Right lung (tissue), 5 donors: ENCODE data around the gene ALK. TPM values are rescaled to one million over a fixed set of nuclear protein-coding genes. Genes with fewer than 3 reads are reported as not detected.

Experiments used
- DNase-seq, 2 donors: peaks; one replicate each; pipeline ENCODE4 v3.0.0-alpha.2; 2013
- polyA plus RNA-seq, 5 donors: library from polyadenylated mRNA; unstranded; fragments of 120-200 nt; gene quantifications; one replicate each; pipeline versions ENCODE4 v1.2.1 to v1.2.3, GENCODE V29; 2013; ENCODE audit warnings: inconsistent platforms in 1 of 5, low replicate concordance in 1 of 5; ENCODE audit not compliant: insufficient read length in 5 of 5, insufficient read depth in 1 of 5

Gene ALK
- polyA plus RNA-seq, 5 donors, result 0.03 to 0.27 (median 0.05) TPM

DNA sequence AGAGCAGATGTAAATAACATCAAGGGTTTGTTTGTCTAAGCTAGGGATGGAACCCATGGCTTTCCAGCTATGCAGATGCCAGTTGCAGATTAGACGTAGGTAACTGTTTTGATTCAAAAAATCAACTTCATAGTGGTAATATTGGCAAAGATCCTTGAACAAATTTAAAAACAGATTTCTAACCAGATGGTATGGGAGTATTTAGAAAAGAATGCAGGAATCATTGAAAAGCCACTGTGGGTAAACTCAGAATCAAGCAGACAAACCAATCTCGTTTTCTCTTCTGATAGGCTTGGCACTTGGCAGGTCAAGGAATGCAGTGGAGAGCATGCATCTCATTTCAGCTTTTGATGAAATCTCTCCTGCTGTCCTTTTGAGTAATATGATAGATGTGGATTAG, 428.7 kb downstream of the ALK start:
- no peak for DNase-seq

DNA sequence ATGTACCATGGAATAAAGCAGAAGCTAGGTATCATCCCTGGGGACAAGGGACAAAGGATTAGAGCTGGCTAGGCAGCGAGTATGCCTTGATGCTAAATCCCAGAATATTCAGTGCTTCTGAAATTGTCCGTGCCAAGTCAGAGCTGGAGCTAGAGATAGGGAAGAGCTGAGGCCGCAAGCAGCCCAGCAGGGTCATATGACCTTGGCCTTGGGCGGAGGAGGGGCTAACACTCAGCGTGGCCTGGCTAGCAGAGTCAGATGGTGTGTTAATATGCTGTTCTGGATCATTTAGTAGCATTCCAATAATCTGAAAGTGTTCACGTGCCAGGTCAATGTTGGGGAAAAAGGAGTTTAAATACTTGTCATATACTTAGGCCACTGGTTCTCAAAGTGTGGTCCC, 431.3 kb downstream of the ALK start:
- no peak for DNase-seq

DNA sequence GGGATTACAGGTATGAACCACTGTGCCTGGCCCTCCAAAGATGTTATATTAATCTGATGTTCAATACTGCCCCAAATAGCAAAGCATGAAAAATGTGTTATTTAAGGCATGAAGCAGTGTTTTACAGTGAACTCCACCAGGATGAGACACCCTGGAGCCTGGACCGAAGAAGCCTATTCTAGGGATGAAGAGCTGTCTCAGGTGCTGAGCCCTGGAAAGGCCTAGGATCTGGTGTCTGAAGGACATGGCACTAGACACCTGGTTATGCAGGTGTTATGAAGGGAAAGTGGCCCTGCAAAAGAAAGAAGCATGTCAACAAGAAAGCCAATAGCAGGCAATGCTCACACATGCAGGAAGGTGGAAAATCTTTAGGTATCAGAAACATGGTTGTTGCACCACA, 431.8 kb downstream of the ALK start:
- no peak for DNase-seq

DNA sequence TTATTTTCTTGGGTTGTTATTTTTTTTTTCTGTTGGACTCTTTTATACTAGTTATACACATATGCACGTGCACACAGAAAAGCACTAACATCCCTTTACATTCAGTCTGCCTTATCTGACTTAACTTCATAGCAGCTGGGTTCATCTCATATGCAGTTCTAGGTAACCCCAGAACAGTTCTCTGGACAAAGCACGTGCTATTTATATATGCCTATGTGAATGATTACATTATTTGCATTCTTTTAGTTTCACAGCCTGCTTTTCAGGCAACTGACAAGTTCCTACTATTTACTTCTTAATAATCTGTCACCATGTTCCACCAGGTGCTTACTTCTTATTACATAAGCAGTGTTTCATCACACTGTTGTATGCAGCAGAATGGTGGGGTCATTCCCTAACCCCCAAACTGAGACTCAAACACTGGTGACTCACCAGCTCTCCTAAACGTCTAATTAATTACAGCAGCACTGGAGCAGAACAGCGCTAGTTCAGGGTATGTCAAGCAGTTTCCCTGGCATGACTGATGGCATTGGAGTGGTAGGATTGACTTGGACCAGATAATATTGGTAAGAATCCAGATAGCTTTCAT, 433.3 kb downstream of the ALK start:
- DNase-seq, result no peak

DNA sequence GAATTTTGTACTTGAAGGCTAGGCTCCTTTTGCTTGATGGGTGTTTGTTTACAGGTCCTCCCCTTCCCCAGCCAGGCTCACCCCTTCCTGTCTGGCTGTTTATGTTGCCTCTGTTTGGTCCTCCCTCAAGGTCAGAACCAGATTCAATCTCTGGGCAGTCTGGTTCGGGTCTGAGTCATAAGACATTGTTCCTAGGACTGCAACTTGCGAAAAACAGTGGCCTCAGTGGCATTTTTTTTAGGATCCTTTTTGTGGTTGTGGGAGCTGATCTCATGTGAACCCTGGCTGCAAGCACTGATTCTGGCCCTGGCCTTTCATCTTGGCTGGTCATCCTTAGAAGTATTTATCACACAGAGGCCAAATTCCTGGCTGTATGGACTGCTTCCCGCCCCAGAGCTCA, 435.8 kb downstream of the ALK start:
- no peak for DNase-seq

DNA sequence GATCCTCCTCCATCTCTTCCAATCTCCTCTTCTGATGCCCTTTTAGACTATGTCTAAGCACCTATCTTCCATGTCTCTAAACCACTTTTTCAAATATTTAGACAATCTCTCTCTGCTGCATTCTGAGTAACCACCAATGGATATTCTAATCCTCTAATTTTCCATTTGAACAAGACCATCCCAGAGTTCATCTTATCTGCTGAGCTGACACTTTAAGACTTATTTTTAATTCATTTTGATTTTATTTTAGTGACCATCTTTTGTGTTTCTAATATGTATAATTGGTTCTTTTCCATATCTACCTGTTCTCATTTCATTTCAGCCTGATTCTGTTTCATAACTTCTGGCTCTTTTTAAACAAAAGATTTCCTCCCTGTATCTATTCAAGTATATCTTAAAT, 436.3 kb downstream of the ALK start:
- DNase-seq, result no peak

DNA sequence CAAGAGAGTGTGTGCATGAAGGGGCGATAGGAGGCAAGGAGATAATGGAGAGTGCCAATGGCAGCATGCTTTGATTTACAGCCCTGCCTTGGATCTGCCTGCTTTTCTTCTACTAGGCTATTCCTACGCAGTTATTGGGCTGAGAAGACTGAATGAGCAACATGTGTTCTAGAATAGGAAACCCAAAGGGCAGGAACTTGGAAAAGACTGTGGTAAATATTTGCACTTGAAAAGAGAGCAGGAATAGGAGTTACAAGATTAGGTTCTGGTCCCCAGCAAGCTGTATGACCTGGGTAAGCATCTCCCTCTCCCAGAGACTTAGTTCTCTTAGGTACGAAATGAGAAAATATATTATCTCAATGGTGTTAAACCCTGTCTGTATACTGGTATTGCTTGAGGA, 438.5 kb downstream of the ALK start:
- DNase-seq, result no peak

DNA sequence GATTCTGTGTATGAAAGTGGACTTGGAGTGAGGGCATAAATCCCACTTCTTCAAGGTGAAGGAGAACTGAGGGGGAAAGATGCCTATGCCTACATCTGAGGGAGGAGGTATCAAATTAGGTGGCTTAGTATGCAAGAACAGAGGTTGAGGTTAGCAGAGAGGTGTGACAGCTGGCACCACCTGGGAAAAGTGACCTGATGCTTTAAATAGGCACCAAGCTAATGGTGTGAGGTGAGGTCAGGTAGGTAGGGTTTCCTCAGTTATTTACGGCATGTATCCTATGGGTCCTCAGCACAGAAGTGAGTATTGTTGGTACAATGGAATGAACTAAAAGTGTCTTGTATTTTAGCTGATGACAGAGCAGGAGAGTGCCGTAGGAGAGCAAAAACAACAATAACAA, 439.0 kb downstream of the ALK start:
- DNase-seq, result no peak

DNA sequence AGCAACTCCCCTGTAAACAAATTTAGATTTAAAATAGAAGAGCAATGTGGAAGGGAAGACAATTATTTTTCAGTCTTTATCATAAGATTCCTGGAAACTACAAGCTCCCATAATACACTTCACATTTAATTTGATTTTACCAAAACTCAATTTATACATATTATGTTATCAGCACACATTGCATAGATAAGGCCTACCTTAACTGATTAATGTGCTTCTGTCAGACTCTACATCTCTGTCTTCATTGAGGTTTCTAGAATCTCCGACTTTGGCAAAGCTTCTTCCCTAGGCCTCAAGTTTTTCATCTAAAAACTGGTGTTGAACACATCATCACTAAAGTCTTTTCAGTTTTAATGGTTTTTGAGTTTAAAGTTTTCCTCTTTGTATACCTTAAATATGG, 440.1 kb downstream of the ALK start:
- no peak for DNase-seq

DNA sequence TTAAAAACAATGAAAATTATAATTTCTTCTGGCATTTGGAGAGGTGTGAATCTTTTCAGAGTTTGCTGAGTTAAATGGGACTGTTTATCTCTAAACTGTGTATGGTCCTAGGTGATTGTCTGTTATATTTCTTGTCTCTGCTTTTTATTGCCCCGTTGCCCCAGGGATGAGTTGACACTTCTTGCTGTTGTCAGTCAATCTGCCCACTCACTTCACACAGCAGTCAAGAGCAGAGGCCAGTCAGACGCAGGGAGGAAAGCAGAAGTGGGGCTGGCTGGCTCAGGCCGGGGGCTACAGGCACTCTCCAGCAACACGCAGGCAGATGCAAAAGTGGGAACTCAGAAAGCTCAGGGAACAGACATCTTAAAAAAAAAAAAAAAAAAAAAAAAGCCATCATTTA, 441.0 kb downstream of the ALK start:
- peak in 1 of 2 donors; percentile 1 for DNase-seq

DNA sequence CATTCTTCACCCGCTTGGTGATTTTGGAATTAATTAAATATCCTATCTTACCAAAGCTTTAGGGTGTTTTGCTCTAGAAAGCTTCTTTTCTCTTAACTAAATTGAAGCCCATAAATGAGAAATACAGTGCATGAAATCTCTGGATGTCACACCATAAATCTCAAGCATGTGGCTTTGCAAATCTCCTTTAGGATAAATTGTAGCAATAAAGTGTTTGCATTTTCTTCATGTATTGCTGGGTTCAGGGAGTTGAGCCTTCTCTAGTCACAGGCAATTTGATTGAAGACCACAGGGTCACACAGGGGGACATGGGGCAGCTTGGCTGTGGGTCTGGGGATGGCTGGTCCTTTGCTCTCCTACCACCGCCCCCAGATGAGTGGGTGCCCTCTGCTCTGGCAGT, 442.0 kb downstream of the ALK start:
- DNase-seq, result no peak

DNA sequence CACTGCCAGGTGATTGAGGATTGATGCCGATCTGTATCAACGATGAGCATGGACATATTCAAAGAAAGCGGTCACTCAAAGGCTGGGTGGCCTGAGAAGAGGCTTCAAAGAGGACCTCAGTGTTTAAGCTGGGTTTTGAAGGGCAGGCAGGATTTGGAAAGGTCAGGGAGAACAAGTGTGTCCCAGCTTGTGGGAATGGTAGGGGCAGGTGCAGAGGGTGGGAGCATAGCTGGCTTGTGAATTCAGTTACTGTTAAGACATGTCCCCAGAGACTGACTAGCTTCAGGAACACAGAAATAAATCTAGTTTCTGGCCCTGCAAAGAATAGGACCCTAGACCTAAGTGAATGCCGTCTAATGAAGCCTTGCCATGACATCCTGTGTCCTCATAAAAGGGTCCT, 442.7 kb downstream of the ALK start:
- no peak for DNase-seq

DNA sequence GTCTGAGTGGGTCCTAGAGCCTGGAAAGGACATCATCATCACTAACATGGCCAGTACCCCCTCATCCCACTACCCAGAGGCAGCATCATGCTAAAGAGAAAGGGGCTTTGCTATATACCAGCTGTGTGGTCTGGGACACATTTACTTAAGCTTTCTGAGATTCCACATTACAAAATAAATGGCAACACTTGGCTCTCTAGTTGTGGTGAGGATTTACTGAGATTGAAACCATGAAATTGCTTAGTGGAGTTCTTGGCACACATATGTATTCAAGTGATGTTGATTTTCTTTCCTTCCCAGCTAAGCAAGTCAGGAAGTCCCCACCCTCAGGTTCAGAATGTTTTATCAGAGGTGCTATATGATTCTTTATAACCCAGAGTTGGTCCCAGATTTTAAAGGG, 444.2 kb downstream of the ALK start:
- DNase-seq, result no peak

DNA sequence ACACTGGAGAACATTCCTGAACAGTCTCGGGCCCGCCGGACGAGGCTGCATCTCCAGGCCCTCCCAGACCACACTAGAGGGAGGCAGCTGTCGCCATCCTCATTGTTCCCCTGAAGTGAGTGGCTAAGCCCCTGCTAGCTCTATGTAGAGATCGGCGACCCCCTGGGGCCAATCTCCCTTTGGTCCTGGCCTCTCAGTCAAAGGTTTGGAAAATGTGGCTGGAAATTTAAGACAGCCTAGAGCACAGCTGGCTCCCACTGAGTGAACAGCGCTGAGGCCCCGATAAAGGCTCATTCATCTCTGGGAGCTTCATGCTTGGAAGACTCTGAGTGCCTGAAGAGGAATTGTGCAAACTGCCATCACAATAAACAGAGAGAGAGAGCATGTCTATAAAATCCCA, 445.9 kb downstream of the ALK start:
- DNase-seq, result no peak

DNA sequence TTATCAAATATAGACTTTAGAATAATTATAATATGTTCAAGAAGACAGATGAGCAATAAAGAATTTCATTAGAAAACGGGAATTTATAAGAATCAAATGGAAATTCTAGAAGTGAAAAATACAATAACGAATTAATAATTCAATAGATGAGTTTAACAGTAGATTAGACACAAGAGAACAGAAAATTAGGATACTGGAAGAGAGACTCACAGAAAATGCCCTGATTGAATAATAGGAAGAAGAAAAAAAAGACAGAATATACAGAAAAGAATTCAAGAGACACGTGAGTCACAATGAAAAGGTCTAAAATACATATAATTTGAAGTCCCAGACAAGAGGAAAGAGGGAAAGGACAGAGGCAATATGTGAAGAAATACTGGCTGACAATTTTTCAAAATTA, 451.4 kb downstream of the ALK start:
- DNase-seq, result no peak

DNA sequence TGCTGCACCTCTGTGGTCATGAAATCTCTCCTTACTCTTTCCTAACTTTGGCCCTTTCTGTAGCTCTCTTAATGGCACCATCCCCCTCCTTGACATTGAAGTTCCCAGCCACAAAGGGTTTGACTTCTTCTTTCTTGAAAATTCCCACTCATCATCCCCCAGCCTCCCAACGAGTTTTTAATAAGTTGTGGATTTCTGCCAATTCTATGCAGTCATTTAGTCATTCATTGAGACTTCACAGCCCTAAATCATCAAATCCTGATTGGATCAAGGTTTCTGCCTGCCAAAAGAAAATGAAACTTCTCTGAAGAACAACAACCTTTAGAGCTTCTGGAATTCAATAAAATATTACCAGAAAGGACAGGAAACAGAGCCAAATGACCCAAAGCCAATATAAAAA, 451.9 kb downstream of the ALK start:
- no peak for DNase-seq

DNA sequence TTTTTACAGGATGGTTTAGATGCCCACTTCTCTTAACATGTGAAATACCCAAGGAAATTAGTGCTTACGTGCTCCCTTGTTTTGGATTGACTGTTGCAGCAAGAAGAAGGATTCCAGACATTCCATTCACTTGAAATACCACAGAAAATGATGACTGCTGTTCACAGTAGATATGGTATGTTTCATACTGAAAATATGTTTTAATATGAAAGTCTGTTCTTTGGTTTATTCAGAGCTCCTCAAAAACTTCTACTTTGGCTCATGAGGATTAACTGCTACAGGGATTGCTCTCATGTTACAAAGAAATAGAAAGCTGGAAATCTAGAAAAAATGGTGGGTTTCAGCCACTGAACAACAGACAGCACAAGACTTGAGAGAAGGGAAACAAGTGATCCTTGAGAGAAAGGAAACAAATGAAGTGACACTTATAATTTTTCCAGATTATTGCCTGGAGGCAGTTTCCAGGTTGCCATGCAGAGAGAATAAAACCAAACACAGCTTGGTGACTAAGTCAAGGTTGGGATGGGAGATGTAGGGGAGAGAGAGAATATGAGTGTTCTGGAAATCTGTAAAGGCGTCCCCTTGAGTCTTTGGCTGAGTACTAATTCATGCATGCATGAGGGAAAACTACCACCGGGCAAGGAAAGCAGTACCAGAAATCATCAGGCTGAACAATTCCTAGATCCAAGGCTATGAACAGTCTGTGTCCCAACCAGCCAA, 458.0 kb downstream of the ALK start:
- no peak for DNase-seq

DNA sequence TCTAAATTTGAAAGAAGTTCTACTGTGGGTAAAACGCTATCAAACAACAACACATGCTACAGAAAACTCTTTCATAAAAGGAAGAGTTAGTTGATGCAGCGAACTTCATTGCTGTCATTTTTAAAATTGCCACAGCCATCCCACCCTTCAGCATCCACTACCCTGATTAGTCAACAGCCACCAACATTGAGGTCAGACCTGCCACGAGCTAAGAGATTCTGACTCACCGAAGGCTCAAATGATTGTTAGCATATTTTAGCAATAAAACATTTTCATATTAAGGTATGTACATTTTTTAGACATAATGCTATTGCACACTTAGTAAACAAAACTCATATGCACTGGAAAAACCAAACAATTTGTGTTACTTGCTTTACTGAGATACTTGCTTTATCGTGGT, 459.1 kb downstream of the ALK start:
- no peak for DNase-seq

DNA sequence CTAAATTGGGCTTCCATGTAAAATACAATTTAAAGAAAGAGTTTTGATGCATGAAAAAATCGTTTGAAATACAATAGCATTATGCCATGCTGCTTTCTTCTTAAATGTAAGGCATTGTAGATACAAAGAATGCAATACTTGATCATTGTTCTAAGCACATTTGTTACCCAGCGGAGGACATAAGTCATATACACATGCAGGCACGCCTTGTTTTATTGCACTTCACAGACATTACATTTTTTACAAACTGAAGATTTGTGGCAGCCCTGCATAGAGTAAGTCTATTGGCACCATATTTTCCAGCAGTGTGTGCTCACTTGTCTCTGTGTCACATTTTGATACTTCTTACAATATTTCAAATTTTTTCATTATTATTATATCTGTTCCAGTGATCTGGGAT, 461.2 kb downstream of the ALK start:
- DNase-seq, result no peak

DNA sequence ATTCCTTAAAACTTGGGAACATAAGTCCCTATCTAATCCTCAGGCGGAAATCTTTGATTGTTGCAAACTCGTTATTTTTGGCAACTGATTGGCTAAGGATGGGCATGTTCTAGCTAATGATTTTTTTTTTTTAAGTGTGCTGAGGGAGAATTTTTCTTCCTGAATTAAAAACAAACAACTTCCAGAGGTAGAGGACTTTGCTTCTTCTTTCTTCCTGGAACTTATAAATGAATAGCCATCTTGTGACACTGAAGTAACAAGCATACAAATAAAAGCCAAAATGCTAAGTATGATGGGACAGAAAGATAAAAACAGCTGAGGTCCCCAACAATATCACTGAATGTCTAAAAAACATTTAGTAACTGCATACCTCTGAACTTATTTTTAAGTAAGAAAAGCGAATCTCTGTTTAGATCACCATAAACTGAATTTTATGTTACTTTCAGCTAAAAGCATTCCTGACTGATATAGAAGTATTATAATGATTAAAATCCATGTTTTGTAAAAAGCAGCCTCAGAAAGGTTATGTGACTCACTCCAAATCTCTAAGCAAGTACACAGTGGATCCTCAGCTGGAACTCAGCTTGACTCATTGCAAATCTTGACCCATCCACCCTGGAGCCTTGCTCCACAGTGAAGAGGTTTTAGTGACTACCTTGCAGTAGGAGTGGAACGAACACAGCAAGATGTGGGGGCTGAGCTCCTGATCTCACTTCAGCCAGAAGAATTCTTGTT, 461.8 kb downstream of the ALK start:
- DNase-seq, result no peak

DNA sequence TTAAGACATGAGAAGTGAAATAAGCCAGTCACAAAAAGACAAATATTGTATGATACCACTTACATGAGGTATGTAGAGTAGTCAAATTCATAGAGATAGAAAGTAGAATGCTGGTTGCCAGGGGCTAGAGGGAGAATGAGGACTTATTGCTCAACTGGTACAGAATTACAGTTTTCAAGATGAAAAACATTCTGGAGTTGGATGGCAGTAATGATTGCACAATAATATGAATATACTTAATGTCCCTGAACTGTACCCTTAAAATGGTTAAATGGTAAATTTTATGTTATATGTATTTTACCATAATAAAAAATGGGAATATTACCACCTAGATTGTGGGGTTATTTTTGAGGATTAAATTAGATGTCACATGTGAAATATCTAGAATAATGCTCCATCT, 465.0 kb downstream of the ALK start:
- no peak for DNase-seq

DNA sequence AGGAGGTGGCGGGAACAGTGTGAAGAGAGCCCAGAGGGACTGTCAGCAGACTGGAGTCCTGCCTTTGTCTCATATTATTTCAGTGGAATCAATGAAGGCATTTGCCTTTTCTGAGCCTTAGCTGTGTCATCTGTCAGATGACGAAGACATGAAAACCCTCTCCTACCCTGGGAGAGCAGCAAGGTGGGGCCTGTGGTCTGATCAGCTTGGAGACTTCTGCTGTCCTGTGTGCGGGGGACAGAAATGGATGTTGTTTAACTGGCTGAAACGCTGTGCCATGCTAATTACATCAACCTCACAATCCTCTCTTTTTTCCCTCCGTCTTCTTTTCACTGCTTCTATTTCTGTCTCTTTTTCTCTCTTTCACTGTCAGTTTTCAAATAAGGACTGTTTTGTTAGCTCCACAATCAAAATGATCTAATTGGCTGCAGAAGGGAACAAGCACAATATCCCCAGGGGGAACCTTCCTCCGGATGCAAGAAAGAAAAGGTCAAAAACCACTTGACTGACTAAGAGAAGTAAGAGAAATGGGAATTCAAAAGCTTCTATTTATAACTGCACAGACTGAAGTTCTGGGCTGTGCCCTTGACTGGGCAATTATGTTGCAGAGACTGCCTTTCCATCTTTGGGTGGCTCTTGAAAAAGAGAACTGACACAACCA, 466.1 kb downstream of the ALK start:
- DNase-seq, result no peak

DNA sequence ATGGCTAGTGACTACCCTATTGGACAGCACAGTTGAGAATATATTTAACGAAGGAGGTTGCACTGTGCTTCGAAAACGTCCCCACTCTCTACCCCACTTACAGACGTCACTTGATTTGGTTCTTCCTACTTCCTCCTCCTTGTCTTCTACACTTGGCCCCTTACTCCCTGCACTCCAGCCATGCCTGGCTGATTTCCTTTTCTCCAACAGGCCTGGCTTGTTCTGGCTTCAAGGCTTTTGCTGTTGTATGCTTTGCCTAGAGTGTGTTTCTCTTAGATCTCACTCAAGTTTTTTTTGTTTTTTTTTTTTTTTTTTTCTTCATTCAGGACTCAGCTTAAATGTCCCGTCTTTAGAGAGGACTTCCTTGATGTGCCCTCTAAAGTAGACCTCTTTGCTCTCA, 469.4 kb downstream of the ALK start:
- DNase-seq, result no peak
